ENCODE data around the gene NHEJ1. TPM values are rescaled to one million over a fixed set of nuclear protein-coding genes. Genes with fewer than 3 reads are reported as not detected.

NHEJ1 gene
- total and polyA plus RNA-seq, 9 donors: 10.8 to 23.1 (median 17.1) TPM

- TF ChIP-seq POLR2A (IDR thresholded peaks at IDR 0.05): no peak
- TF ChIP-seq EP300 (IDR thresholded peaks at IDR 0.05): no peak
- TF ChIP-seq CTCF (IDR thresholded peaks at IDR 0.05): no peak
- 71 to 83% (median 82%) methylated on average over 2 of the region's 2 CpGs for WGBS, 3 donors
- intact Hi-C loops (cut with DNase I): no loop called here
- Histone ChIP-seq H3K9me3 (no peaks in the 10 kb centered on the region), H3K4me1 (ENCODE audit: insufficient read depth) (no peaks in the 10 kb centered on the region), H3K4me3 (no peak overlapping the region), H3K27ac (no peak overlapping the region), H3K27me3 (no peaks in the 10 kb centered on the region), H3K36me3 (no peaks in the 10 kb centered on the region)
- DNase-seq: no peak
Measured at GRCh38 chr2:219035942-219036341, 124.7 kb downstream of the NHEJ1 start.

GRCh38 chr2:219034823-219035222 is 125.8 kb downstream of the NHEJ1 start:
- 47 to 61% (median 50%) methylated on average over 6 of the region's 6 CpGs for WGBS, 3 donors
- intact Hi-C loops (cut with DNase I): no loop called here
- Histone ChIP-seq H3K9me3 (no peaks in the 10 kb centered on the region), H3K4me3 (no peak overlapping the region), H3K27me3 (no peaks in the 10 kb centered on the region), H3K27ac (no peak overlapping the region), H3K4me1 (ENCODE audit: insufficient read depth) (no peaks in the 10 kb centered on the region), H3K36me3 (no peaks in the 10 kb centered on the region)
- no peak for DNase-seq
- TF ChIP-seq CTCF (IDR thresholded peaks at IDR 0.05) (no peak), POLR2A (IDR thresholded peaks at IDR 0.05) (no peak), EP300 (IDR thresholded peaks at IDR 0.05) (no peak)

- Histone ChIP-seq H3K27ac (no peak overlapping the region), H3K9me3 (no peaks in the 10 kb centered on the region), H3K4me1 (ENCODE audit: insufficient read depth) (no peaks in the 10 kb centered on the region), H3K27me3 (no peaks in the 10 kb centered on the region), H3K36me3 (no peaks in the 10 kb centered on the region), H3K4me3 (no peak overlapping the region)
- WGBS, 3 donors: 71 to 76% (median 75%) methylated on average over 23 of the region's 23 CpGs
- DNase-seq: no peak
- TF ChIP-seq POLR2A (IDR thresholded peaks at IDR 0.05) (no peak), CTCF (IDR thresholded peaks at IDR 0.05) (no peak), EP300 (IDR thresholded peaks at IDR 0.05) (no peak)
- intact Hi-C loops (cut with DNase I): no loop called here
Measured at GRCh38 chr2:219032051-219032745, 128.4 kb downstream of the NHEJ1 start.

GRCh38 chr2:219031005-219031738 is 129.4 kb downstream of the NHEJ1 start:
- Histone ChIP-seq H3K27ac (no peak overlapping the region), H3K4me3 (no peak overlapping the region), H3K9me3 (no peaks in the 10 kb centered on the region), H3K27me3 (no peaks in the 10 kb centered on the region), H3K36me3 (no peaks in the 10 kb centered on the region), H3K4me1 (ENCODE audit: insufficient read depth) (no peaks in the 10 kb centered on the region)
- intact Hi-C loops (cut with DNase I): no loop called here
- TF ChIP-seq CTCF (IDR thresholded peaks at IDR 0.05) (no peak), EP300 (IDR thresholded peaks at IDR 0.05) (no peak), POLR2A (IDR thresholded peaks at IDR 0.05) (no peak)
- no peak for DNase-seq
- WGBS, 3 donors: 45 to 62% (median 47%) methylated on average over 21 of the region's 21 CpGs

All from ovary (tissue), 9 donors.